Measurements from ENCODE around the gene PRM1. TPM values are rescaled to one million over a fixed set of nuclear protein-coding genes. Genes with fewer than 3 reads are reported as not detected.

Gene PRM1
- total RNA-seq, 1 experiment from 2014 or later = not detected

- Histone ChIP-seq H3K18ac (ENCODE audit: insufficient read length, low read depth, low read length) (no peak overlapping the region), H4K20me1 (ENCODE audit: control insufficient read depth, insufficient read depth, insufficient read length) (no peaks in the 10 kb centered on the region), H4K8ac (replicated peaks; ENCODE audit: insufficient read length, low read depth, low read length) (no peak overlapping the region), H3T11ph (ENCODE audit: low read length) (no peak overlapping the region), H3K56ac (ENCODE audit: insufficient read length, low read depth, low read length) (no peak overlapping the region), H3K79me2 (ENCODE audit: insufficient read depth, low read length) (no peaks in the 10 kb centered on the region), H3K14ac (ENCODE audit: insufficient read depth, low read length) (no peak overlapping the region), H3K23me2 (ENCODE audit: insufficient read length, low read depth, low read length, poor library complexity, severe bottlenecking) (no peaks in the 10 kb centered on the region), H3K27me3 (ENCODE audit: insufficient read depth, low read length) (no peaks in the 10 kb centered on the region), H2AK5ac (ENCODE audit: insufficient read length, low read length) (no peak overlapping the region), H3K4ac (ENCODE audit: low read depth, low read length) (no peak overlapping the region), H3K9ac (ENCODE audit: extremely low read depth, insufficient read length, low read length) (no peak overlapping the region), H2BK15ac (ENCODE audit: low read depth, low read length) (no peak overlapping the region), H3K79me1 (ENCODE audit: insufficient read depth, low read depth, low read length, poor library complexity, severe bottlenecking) (no peaks in the 10 kb centered on the region), H2AFZ (ENCODE audit: low read length) (no peak overlapping the region), H2BK12ac (ENCODE audit: insufficient read length, low read depth, low read length) (no peak overlapping the region), H2BK120ac (ENCODE audit: low read depth, low read length, poor library complexity, severe bottlenecking) (no peak overlapping the region), H3K4me1 (ENCODE audit: insufficient read depth, low read length) (no peaks in the 10 kb centered on the region), H2BK5ac (ENCODE audit: insufficient read length, low read length) (no peak overlapping the region), H2BK20ac (ENCODE audit: low read depth, low read length, poor library complexity, severe bottlenecking) (no peak overlapping the region), H4K91ac (ENCODE audit: insufficient read length, low read depth, low read length) (no peak overlapping the region), H3K4me2 (ENCODE audit: insufficient read depth, insufficient read length, low read length) (no peak overlapping the region), H4K5ac (ENCODE audit: insufficient read length, low read depth, low read length) (no peak overlapping the region), H3K9me3 (ENCODE audit: control insufficient read depth, low read depth, low read length) (no peaks in the 10 kb centered on the region), H3K27ac (ENCODE audit: insufficient read length, low read depth, low read length) (no peak overlapping the region), H3K23ac (ENCODE audit: insufficient read length, low read depth, low read length) (no peak overlapping the region)
- peak; percentile 52 for DNase-seq
- Mint-ChIP-seq H3K4me1 (peaks cover 0 to 6% of the 10 kb centered on the region in 2 experiments; a peak in 3 of 4 replicates), H3K36me3 (ENCODE audit: insufficient read depth in 1 of 3, low read depth in 3 of 3) (no peaks in the 10 kb centered on the region), H3K27me3 (ENCODE audit: low read depth) (peaks cover 7% of the 10 kb centered on the region), H3K27ac (no peak overlapping the region), H3K4me3 (no peak overlapping the region), H3K9me3 (no peaks in the 10 kb centered on the region)
- TF ChIP-seq, protein P1, sequence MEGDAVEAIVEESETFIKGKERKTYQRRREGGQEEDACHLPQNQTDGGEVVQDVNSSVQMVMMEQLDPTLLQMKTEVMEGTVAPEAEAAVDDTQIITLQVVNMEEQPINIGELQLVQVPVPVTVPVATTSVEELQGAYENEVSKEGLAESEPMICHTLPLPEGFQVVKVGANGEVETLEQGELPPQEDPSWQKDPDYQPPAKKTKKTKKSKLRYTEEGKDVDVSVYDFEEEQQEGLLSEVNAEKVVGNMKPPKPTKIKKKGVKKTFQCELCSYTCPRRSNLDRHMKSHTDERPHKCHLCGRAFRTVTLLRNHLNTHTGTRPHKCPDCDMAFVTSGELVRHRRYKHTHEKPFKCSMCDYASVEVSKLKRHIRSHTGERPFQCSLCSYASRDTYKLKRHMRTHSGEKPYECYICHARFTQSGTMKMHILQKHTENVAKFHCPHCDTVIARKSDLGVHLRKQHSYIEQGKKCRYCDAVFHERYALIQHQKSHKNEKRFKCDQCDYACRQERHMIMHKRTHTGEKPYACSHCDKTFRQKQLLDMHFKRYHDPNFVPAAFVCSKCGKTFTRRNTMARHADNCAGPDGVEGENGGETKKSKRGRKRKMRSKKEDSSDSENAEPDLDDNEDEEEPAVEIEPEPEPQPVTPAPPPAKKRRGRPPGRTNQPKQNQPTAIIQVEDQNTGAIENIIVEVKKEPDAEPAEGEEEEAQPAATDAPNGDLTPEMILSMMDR (conservative IDR thresholded peaks at IDR 0.05) = peak; percentile 34; the same call in 2 of the 3 replicates
- WGBS (ENCODE audit: extremely low coverage, insufficient read length, low lambda C conversion rate) = no CpG with 5 or more reads among the region's 8 CpGs
Observed at GRCh38 chr16:11233727-11234376, 47.3 kb downstream of the PRM1 start.

All from H9 (cell line).